NCI-H1436 (cell line): ENCODE measurements around the gene TSC2.
"Not testable (repeated sequence)": the region's sequence is repeated elsewhere in the genome, so short reads cannot be mapped to it uniquely, and the experiment has no call there.

Experiments
- DNase-seq: peaks from one replicate; lab custom pipeline; 2025; lab: John Stamatoyannopoulos, UW

TSC2 gene

GRCh38 chr16:2086106-2086742 is 38.4 kb downstream of the TSC2 start:
- DNase-seq, result no peak

DNA sequence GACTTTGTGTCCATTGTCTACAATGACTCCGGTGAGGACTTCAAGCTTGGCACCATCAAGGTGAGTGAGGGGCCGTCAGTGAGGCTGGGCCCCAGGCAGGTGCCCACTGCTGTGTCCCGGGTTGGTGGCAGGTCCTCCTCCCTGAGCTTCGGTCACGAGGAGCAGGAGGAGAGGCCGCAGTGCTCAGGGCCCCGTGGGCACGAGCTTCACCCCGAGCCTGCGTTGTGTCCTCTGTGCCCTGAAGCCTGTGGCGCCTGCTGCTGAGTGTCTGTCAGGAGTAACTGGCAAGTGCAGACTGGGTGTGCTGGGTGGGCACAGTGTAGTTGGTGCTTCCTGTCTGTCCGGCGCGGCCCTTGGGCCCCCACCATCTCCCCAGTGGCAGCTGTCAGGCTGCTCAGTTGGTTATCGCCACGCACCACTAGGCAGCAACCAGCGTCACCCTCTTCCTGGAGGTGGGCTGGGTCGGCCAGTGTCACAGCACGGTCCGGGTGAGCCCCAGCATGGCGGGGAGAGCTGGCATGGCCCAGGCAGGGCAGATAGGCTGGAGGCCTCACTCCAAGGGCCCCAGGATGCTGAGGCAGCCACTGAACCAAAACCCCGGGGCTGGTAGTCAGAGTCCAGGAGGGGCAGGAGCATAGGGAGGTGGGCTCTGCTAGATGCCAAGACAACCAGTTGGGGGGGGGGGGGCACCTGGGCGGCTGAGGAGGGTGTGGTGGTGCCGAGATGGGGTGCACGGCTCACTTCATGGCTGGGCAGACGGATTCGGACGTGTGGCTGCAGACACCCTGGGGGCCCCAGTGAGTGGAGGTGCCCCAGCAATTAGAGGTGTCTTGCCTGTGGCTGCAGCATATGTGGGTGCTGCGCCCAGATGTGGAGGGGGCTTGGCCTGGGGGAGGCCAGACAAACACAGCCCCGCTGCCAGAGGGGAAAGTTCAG is 39.3 kb downstream of the TSC2 start:
- no peak for DNase-seq

- no peak for DNase-seq
Measured at GRCh38 chr16:2087748-2088631, 40.2 kb downstream of the TSC2 start.

DNA sequence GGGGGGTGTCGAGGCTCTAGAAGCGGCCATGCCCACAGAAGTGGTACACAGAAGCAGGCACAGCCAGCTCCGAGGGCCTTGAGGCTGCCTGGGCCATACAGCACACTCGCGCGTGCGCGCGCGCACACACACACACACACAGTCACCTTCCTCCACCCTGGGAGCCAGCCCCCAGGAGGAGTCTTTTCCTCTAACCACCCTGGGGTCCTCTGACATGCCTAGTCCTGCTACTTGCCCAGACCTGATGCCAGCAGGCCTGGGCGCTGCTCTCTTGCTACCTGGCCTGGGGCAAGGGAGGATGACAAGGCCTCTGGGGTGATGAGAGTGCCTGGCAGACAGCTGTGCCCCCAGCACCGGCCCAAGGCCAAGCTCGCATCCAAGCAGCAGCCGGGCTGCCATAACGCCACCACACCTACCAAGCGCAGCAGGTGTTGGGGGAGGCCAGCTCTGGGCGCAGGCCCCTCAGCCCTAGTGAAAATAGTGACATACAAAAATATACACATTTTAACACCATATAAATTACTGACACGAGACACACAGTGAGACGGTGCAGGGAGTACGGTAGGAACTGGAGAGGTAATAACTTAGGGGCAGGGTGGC is 41.1 kb downstream of the TSC2 start:
- no peak for DNase-seq

DNA sequence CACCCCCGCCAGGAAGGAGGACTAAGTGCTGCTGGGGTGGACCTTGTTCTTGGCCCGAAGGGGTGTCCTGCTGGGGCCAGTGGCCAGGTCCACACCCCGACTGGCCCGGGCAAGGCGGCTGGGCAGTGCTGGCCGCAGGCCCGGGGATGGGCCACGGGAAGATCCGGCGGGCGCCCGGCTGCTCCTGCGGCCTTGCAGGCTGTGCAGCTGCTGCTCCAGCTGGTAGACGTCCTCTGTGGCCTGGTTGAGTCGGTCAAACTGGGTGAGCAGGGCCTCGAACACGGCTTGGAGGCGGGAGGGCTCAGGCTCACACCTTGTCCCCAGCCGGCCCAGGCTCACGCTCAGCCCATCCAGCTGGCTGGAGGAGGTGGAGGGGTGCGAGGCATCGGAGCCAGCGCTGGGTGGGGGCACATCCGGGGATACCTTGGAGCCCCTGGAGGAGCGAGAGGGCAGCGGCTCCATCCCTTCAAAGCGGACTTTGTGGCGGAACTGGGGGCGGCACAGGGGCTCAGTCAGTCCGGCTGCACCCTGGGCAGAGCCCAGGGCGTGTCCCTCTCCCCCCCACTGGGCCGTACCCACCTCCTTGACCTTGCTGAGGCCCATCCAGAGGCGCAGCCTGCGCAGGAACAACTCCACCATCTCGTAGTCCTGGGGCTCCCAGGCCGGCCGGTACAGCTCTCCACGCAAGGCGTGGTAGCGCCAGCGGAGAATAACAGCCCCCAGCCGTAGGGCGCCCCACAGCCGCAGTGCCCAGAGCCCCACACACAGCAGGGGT is 42.1 kb downstream of the TSC2 start:
- DNase-seq, result no peak

- DNase-seq, result no peak
Measured at GRCh38 chr16:2090481-2090776, 42.6 kb downstream of the TSC2 start.

- no peak for DNase-seq
Measured at GRCh38 chr16:2090777-2091546, 43.2 kb downstream of the TSC2 start.

GRCh38 chr16:2091547-2092255 is 43.9 kb downstream of the TSC2 start:
- DNase-seq, result no peak

- DNase-seq, result no peak
Measured at GRCh38 chr16:2092256-2092620, 44.5 kb downstream of the TSC2 start.

DNA sequence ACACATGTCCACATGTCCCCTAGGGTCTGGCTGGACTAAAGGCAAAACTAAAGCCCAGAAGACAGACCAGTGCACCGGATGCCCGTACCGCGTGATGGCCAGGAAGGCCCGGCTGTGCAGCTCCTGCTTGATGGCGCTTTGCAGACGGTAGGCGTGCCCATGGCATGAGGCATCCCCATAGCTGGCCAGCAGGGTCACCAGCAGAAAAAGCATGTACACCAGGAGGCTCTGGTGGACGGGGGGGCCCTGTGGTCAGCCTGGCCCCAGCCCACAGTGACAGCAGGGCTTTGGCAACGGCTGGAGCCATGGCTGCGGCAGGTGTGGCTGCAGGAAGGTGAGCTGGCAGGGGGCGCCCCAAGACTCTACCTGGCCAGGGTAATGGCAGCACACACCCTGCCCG is 45.1 kb downstream of the TSC2 start:
- DNase-seq, result no peak

- no peak for DNase-seq
Measured at GRCh38 chr16:2093793-2094192, 46.0 kb downstream of the TSC2 start.

- DNase-seq, result no peak
Measured at GRCh38 chr16:2095315-2095853, 47.6 kb downstream of the TSC2 start.

- DNase-seq, result no peak
Measured at GRCh38 chr16:2095918-2096582, 48.3 kb downstream of the TSC2 start.

DNA sequence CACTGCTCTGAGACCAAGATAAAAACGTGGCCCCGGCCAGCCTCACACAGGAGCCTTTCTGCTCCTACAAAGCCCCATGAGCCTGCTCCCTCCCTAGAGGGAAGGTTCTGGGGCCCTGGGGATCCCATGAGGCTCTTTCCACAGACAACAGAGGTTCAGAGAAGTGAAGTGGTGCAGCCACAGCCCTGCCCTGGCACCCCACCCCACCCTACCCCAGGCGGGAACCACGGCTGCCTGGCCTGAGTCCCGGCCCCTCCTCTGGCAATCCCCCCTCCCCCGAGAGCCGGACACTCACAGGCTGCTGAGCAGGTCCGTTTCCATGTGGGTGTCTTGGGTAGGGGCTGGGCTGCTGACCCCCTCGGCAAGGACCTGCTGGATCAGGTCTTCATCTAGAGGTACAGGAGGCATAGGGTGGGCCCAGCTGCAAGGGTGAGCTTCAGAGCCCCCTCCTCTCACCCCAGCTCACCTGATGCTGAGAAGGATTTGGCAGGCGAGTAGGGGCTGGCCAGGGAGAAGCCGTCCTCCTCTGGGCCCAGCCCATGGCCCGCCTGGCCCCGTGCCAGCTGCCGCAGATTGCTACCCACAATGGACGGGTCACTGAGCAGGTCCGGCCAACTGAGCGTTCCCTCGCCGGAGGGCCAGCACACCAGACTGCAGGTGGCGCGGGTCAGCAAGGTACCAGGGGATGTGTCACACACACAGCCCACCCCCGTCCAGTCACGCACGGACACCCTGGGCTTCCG is 49.2 kb downstream of the TSC2 start:
- DNase-seq, result no peak

GRCh38 chr16:2097689-2098088 is 49.9 kb downstream of the TSC2 start:
- not testable (repeated sequence) for DNase-seq

- not testable (repeated sequence) for DNase-seq
Measured at GRCh38 chr16:2101581-2101980, 53.8 kb downstream of the TSC2 start.

GRCh38 chr16:2102471-2102870 is 54.7 kb downstream of the TSC2 start:
- DNase-seq, result no peak

DNA sequence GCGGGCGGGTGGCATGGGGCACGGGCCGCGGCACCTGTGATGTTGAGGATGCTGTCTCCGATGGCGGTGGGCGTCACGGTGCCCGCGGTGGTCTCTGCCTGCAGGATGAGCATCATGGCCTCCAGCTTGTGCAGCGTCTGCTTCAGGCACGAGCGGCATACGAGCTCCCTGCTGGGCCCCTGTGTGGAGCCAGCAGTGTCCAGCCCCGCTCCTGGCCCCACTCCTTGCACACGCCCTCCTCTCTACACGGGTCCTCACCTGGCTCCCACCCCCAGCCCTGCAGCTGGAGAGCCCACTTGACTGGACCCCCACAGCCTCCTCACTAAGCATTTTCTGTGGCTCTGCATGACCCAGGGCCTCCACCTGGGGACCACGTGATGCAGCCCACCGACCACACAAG is 56.7 kb downstream of the TSC2 start:
- not testable (repeated sequence) for DNase-seq
